NOMO-1 (cell line): ENCODE measurements around the gene DCHS1.

Experiments used
- DNase-seq, 2 experiments: peaks; one replicate each; lab custom pipeline; 2025; ENCODE audit not compliant: unreplicated experiment in 2 of 2; lab: John Stamatoyannopoulos, UW

Gene DCHS1

GRCh38 chr11:6628526-6628925 is 27.1 kb downstream of the DCHS1 start:
- DNase-seq = no peak

- no peak for DNase-seq
Measured at GRCh38 chr11:6627762-6628241, 27.8 kb downstream of the DCHS1 start.

GRCh38 chr11:6626971-6627761 is 28.4 kb downstream of the DCHS1 start:
- DNase-seq = no peak

- DNase-seq = no peak
Measured at GRCh38 chr11:6625832-6626420, 29.7 kb downstream of the DCHS1 start.

- no peak for DNase-seq
Measured at GRCh38 chr11:6625156-6625831, 30.3 kb downstream of the DCHS1 start.

- DNase-seq = no peak
Measured at GRCh38 chr11:6623391-6624363, 31.9 kb downstream of the DCHS1 start.

GRCh38 chr11:6622261-6623171 is 33.1 kb downstream of the DCHS1 start:
- DNase-seq = no peak

- no peak for DNase-seq
Measured at GRCh38 chr11:6621711-6622211, 33.8 kb downstream of the DCHS1 start.

- no peak for DNase-seq
Measured at GRCh38 chr11:6620636-6621035, 35.0 kb downstream of the DCHS1 start.

- DNase-seq = peak; percentile 89 to 90
Measured at GRCh38 chr11:6619004-6619745, 36.4 kb downstream of the DCHS1 start, which contains the start of gene TPP1. TSS of gene TPP1 (minus strand) at chr11:6619422. CDS start at chr11:6619400, 22 bp downstream.

- DNase-seq = peak; percentile 71 to 74
Measured at GRCh38 chr11:6618117-6619003, 37.2 kb downstream of the DCHS1 start.

- peak; percentile 21 to 25 for DNase-seq
Measured at GRCh38 chr11:6617315-6617781, 38.3 kb downstream of the DCHS1 start.

- DNase-seq = no peak
Measured at GRCh38 chr11:6616596-6617250, 38.9 kb downstream of the DCHS1 start.

- no peak for DNase-seq
Measured at GRCh38 chr11:6615882-6616585, 39.6 kb downstream of the DCHS1 start.

- DNase-seq = no peak
Measured at GRCh38 chr11:6615046-6615445, 40.6 kb downstream of the DCHS1 start.

GRCh38 chr11:6614446-6614845 is 41.2 kb downstream of the DCHS1 start:
- no peak for DNase-seq
